ENCODE measurements around the gene DPH3.
"Not testable (repeated sequence)": the region's sequence is repeated elsewhere in the genome, so short reads cannot be mapped to it uniquely, and the experiment has no call there.

Gene DPH3

DNA sequence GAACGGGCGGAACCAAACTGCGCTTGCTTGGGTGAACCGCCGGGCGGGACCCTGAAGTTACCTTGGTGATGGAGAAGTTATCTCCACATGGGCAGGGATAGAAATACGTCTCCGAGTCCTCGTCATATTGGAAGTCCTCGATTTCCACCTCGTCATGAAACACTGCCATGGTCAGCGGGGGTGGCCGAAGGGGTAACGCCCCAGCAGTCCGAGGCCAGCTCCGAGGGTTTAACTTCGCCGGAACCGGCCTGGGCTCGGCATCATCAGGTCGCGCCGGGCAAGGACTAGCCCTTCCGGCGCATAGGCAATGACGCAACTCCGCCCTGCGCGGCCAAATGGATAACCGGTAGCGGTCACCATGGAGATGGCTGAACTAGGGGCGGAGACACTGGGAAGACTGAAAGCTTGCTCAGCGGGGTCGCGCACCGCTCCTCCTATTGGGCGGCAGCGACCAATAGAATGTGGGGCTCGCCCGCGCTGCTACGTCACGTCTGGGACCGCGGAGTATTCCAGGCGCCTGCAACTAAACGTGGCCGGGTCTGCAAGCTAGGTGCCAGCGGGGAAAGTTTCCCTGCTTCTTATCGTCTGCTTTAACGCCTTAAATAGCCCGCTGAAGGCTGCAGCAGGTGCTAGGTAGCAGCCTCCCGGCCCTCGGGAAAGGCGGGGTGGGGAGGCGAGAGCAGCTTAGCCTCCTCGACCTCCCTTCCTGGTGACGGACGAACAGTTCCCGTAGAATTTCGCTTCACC lies at the start of gene DPH3, which contains the start of gene OXNAD1:
TSS of gene DPH3 (minus strand) at position 236 of the 747 bp plus-strand sequence. CDS start at position 169, 67 bp downstream.
TSS of gene OXNAD1 (plus strand) at position 505 of the 747 bp plus-strand sequence. CDS start 5,741 bp downstream, outside the sequence.
- no peak for TF ChIP-seq ZNF274 (IDR thresholded peaks at IDR 0.05; ENCODE audit: low read depth, low read length)
- peak within 1 kb of the TSS; percentile 96 for H3K4me3 ChIP-seq (ENCODE audit: low read length)

DNA sequence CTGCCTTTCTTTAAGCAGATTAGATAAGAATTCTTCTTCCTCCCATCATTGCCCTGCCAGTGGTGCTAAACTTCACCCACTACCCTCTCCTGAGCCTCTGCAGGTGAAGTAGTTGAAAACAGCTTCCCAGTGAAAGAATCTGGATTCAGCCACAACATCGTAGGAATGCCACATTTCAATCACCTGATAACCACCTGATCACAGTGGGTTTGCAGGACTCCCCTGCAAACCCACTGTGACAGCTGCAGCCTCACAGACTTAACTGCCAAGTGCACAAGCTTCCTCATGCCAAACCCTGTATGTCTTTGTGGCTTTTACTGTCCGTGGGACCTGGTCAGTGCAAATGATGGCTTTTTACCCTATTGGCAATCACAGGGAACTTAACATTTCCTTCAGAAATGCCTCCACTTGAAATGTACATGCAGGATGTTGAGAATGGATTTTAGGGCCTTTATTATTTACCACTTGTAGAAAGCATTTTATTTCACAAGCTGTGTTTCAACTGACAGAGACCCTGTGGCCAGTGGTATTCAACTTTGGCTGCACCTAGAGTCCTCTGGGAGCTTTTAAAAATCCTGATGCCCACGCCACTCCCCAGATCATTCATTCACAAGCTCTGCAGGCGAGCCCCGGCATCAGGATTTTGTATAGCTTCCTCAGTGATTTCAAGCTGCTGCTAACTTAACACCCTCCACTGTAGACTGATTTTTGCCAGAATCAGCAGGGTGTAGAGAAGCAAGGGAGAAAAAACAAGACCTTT lies 49.3 kb upstream of the DPH3 start:
- no peak overlapping the region for H3K4me3 ChIP-seq (ENCODE audit: low read length)
- TF ChIP-seq ZNF274 (IDR thresholded peaks at IDR 0.05; ENCODE audit: low read depth, low read length), result no peak

DNA sequence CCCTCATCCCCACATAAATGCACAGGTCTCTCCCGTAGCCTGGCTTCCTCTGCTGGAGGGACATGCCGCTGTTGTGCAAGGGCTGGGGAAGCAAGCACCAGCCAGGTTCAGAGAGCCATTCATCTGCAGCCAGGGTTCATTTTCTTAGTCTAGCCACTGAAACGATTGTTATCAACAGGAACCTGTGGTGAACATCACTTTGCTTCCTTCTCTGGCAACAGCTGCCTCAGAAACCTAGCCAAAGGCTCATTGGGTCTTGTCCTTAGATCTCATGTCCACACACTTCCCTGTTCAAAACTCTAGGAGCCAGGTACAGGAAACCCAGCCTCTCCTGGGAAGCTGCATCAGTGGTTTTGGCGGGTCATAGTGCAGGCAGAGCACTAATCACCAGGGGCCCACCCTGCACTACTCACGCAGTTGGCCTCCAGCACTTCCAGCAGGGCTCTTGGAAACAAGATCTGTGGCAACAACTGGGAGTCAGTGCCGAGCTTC lies 47.3 kb upstream of the DPH3 start:
- H3K4me3 ChIP-seq (ENCODE audit: low read length), result no peak overlapping the region
- no peak for TF ChIP-seq ZNF274 (IDR thresholded peaks at IDR 0.05; ENCODE audit: low read depth, low read length)

DNA sequence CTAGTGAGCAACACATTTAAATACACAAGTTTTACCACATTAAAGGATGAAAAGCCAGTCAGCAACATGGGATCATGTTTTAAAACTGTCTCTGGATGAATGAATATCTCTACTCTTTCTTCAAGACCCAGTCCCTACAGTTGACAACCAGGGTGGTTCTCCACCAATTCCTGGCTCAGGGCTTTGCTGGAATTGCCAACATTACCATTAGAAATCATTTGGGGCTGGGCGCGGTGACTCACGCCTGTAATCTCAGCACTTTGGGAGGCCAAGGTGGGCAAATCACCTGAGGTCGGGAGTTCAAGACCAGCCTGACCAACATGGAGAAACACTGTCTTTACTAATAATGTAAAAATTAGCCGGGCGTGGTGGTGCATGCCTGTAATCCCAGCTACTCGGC lies 45.7 kb upstream of the DPH3 start:
- H3K4me3 ChIP-seq (ENCODE audit: low read length), result not testable (repeated sequence)

DNA sequence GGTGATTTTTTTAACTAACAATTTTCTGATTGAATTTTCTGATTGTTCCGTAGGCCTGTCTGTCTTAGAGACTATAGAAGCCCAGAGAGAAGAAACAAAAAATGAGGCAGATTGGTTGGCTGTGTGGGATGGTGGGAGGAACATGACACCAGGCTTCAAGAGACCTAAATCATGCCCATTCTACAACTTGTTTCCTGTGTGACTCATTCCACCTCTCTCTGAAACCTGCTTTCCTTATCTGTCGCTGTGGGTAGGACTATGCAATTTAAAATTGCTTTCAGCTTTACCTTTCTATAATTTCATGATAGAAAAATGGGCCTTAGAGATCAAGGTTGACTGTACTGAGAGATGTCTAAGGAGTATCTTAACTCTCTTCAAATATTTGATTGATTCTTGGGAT lies 44.8 kb upstream of the DPH3 start:
- no peak overlapping the region for H3K4me3 ChIP-seq (ENCODE audit: low read length)
- TF ChIP-seq ZNF274 (IDR thresholded peaks at IDR 0.05; ENCODE audit: low read depth, low read length), result no peak

DNA sequence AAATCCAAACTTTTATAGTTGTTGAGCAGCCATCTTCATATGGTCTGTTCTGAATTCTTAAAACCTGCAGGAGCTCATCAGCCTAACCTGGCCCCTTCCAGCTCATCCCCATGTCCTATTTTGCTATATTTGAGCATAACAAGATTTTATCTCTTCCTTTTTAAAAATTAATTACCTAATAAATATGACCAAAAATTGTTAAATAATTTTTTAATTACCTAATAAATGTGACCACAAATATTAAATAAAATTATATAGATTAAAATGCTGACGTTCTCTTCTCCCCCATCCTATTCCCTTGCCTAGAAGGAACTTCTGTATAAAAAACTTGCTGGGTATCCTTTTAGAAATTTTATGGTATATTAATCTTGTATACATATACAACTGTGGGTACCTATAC lies 44.0 kb upstream of the DPH3 start:
- TF ChIP-seq ZNF274 (IDR thresholded peaks at IDR 0.05; ENCODE audit: low read depth, low read length), result no peak
- no peak overlapping the region for H3K4me3 ChIP-seq (ENCODE audit: low read length)

DNA sequence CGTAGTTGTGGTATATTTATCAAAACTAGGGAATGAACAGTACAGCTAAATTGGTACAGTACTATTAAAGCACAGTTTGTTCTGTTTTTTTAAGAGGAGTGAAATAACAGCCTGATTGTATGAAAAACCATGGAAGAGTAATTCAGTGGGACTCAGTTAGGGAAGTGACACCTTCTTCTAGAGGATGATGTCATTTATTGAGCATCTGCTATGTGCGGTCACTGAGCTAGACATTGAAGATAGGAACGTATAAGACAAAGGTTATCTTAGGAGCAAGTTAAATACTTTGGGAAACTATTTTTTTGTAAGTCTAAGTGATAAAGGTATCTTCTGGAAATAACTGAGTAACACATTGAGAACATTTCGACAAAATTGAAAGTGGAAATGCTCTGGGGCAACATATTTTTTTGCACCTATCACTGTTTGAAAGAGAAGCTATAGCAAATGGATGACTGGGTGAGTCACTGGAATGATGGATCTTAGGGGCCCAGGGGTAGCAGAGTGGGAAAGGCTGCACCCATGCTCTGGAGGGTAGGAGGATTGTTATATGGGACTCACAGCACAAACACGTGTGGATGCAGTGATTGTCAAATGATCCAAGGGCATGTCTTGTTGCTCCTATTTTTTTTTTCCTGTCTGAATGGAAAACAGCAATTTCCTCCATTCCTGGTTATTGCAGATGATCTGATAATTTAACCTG lies 43.2 kb upstream of the DPH3 start:
- H3K4me3 ChIP-seq (ENCODE audit: low read length), result no peak overlapping the region
- TF ChIP-seq ZNF274 (IDR thresholded peaks at IDR 0.05; ENCODE audit: low read depth, low read length), result no peak

DNA sequence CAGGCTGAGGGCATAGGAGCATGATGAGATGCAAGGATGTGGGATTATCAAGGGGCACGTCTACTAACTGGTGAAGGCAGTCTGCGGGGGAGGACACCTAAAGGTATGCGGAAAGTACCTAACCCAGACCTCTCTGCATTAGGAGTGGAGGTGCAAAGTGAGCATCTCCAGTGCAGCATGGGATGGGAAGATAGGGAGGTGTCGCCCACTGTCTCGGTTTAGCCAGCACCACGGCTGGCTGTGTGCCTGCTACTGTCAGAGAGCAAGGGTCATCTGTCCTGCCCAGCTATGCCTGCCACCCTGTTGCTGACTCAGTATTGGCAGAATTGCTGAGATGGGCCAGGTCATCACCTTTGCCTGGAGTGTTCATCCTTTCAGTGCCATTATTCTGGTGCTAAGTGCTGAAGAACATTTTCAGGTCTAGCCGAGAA lies 40.4 kb upstream of the DPH3 start:
- no peak overlapping the region for H3K4me3 ChIP-seq (ENCODE audit: low read length)
- TF ChIP-seq ZNF274 (IDR thresholded peaks at IDR 0.05; ENCODE audit: low read depth, low read length), result no peak

DNA sequence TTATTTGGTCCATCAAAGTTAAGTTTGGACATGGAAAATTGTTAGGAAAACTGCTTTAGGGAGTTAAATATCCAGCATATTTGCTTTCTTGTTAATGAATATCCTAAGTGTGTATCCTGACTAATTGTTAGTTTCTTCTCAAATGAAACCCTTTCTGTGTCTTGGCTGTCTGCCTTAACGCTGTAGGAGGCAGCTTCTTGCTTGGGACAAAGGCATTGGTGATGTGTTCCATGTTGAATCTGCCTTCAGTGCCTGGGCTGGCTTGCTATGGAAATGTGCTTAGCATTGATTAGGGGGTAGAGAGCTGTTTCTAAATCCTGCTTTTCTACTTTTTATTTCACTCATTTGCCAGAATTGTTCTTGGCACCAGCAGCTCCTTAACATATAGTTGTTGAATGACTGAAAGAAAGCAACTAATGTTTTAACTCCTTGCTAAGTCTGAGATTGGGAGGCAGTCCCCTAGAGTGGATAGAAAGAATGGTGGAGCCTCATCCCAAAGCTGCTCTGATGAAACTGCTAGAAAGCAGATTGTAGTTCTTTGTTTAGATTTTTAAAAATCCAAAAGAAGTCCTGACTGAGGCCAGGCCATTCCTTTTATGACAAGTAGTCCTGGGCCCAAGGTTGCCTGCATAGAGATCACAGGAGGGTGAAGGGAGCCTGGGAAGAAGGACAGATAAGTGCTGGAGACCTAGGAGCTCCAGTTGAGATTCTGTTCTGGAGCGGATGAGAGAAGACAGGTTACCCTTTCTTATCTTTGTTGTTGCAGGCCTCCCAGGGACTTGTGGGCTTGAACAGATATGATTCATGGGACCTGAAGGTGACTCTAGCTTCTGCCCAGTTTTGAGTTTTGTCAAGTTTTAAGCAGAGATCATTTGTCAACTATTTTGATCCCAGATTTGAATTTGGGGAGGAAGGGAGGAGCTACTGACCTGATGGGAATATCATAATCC lies 39.6 kb upstream of the DPH3 start:
- no peak for TF ChIP-seq ZNF274 (IDR thresholded peaks at IDR 0.05; ENCODE audit: low read depth, low read length)
- no peak overlapping the region for H3K4me3 ChIP-seq (ENCODE audit: low read length)

DNA sequence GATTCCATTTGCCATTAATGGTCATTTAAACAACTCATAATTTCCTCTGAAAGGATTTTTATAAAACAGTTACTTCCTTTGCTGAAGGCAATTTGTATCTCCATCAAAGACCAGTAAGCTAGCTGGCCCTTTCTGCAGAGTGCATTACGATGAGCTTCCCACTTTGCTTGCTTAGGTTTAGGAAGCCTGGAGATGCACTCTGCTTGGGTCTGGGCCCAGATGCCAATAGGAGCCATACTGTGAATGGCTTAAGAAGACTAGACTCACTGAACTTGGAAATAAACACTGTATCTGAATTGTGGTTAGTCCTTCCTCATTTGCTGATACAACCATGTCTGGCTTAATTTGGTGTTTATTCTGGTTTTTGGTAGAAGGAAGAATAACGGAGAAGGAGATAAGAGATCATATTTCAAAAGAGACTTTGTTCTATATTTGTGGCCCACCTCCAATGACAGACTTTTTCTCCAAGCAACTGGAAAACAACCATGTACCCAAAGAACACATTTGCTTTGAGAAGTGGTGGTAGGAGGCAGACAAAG lies 38.4 kb upstream of the DPH3 start:
- TF ChIP-seq ZNF274 (IDR thresholded peaks at IDR 0.05; ENCODE audit: low read depth, low read length), result no peak
- H3K4me3 ChIP-seq (ENCODE audit: low read length), result no peak overlapping the region

DNA sequence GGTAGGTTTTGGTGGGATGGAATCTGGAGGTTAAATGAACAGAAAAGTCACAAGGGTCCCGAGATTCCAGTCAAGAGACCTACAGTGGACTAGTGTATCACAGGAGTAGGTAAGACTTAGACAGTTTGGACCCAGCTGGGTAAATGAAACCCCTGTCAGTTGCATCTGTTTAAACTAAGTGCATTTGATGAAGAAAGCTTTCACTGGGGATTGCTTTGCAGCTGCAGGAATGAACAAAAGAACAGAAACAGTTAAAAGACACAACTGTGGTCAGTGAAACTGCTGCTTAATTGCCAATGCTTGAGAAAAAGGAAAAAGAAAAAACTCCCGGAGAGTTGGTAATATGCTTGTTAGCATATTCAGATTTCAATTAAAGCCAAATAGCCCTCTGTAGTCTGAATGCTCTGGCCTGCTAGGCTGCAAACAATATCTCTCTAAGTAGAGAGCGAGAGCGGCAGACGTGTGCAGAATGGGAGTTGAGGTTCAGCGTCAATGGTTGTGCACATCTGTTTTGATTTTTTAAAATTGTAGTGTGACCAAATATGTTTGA lies 37.4 kb upstream of the DPH3 start:
- no peak overlapping the region for H3K4me3 ChIP-seq (ENCODE audit: low read length)
- no peak for TF ChIP-seq ZNF274 (IDR thresholded peaks at IDR 0.05; ENCODE audit: low read depth, low read length)

DNA sequence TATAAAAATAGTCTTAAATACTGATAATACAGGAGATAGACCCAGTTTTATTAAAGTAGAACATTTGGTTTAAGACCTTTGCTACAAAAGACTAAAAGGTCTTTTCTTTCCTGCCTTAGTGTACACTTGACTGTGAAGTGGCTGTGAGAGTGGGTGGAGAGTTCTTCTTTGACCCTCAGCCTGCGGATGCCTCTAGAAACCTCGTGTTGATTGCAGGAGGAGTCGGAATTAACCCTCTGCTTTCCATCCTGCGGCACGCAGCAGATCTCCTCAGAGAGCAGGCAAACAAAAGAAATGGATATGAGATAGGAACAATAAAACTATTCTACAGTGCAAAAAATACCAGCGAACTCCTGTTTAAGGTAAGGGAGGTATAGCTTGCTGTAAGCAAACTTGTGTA lies 36.8 kb upstream of the DPH3 start:
- H3K4me3 ChIP-seq (ENCODE audit: low read length), result no peak overlapping the region
- no peak for TF ChIP-seq ZNF274 (IDR thresholded peaks at IDR 0.05; ENCODE audit: low read depth, low read length)

DNA sequence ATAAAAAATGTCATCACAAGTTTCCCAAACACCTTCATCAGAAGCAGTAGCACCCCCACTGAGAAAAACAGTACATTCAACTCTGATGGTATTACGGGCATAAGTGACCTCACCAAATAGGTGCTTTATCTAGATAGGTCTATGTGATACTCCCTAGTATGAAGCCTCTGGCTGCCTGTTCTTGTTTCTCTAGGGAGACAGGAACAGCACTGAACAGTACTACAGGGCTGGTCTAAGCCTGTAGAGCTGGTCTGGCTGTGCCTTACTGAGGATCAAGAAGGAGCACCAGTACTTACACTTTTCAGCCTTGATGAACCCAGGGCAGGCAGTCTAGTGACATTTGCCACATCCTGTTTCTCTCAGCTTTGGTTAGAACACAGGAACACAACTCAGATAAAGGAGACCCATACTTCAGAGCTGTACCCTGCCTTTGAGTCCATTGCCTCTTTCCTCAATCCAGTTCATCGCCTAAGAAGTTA lies 36.2 kb upstream of the DPH3 start:
- H3K4me3 ChIP-seq (ENCODE audit: low read length), result no peak overlapping the region
- TF ChIP-seq ZNF274 (IDR thresholded peaks at IDR 0.05; ENCODE audit: low read depth, low read length), result no peak

Data from GM08714 (cell line).